Caki2 (cell line): ENCODE data around the gene MAPK11. TPM values are rescaled to one million over a fixed set of nuclear protein-coding genes. Genes with fewer than 3 reads are reported as not detected.
A peak's percentile ranks its signal among the peaks of the same experiment; 100 is the strongest.

Source experiments
- DNase-seq: peaks from one replicate; pipeline ENCODE4 v3.0.0-alpha.2; 2015; ENCODE audit warnings: low read depth
- in situ Hi-C: cut with HindIII; loops from 2 replicates; pipeline ENCODE4 v1.10.0; 2016; ENCODE audit warnings: low sequenced_read_pairs, low pct_unique_long_range_greater_than_20kb, mixed read lengths
- total RNA-seq: library from RNA; depleted of rRNA; stranded (reverse); fragments of >200 nt; shearing (Covaris generic); gene quantifications from 2 replicates; pipeline ENCODE4 v1.2.3, GENCODE V29; 2014; ENCODE audit warnings: low replicate concordance; rRNA removed

Gene MAPK11
- total RNA-seq, 1 experiment from 2014 or later = 48.8 TPM

DNA sequence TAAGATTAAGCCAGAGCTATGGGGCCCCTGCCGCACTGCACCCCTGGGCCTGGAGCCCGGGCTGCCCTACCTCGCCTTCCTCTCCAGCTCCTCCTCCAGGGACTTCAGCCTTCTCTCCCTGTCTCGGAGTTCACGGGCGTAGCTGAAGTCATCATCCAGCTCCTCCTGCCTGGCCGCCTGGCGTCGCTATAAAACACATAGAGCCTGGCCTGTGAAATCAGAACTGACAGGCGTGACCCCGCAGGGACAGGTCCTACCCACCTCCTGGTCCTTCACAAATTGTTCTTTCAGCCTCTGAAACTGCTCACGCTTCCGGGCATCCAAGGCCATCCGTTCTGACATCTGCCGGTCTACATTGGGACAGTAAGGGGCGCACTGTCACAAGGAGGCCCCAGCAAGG lies 46.1 kb downstream of the MAPK11 start:
- no peak for DNase-seq
- in situ Hi-C loops = no loop called here

DNA sequence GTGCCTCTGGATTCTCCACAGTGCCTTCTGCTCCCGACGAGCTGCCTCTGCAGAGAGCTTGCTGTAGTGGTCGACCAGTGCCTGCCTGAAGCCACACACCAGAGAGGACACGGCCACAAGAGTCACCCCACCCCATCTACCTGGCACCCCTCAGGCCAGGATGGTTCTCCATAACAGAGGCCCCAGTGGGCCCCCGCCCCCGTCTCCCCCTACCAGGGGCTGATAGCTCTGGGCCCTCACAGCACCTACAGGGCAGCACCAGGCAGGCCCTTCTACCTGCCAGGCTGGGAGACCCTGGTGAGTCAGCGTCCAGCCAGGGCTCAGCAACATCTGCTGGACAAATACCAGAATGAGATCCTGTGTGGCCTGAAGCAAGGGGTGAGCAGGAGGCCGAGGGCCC lies 47.7 kb downstream of the MAPK11 start:
- no peak for DNase-seq
- in situ Hi-C loops = no loop called here

DNA sequence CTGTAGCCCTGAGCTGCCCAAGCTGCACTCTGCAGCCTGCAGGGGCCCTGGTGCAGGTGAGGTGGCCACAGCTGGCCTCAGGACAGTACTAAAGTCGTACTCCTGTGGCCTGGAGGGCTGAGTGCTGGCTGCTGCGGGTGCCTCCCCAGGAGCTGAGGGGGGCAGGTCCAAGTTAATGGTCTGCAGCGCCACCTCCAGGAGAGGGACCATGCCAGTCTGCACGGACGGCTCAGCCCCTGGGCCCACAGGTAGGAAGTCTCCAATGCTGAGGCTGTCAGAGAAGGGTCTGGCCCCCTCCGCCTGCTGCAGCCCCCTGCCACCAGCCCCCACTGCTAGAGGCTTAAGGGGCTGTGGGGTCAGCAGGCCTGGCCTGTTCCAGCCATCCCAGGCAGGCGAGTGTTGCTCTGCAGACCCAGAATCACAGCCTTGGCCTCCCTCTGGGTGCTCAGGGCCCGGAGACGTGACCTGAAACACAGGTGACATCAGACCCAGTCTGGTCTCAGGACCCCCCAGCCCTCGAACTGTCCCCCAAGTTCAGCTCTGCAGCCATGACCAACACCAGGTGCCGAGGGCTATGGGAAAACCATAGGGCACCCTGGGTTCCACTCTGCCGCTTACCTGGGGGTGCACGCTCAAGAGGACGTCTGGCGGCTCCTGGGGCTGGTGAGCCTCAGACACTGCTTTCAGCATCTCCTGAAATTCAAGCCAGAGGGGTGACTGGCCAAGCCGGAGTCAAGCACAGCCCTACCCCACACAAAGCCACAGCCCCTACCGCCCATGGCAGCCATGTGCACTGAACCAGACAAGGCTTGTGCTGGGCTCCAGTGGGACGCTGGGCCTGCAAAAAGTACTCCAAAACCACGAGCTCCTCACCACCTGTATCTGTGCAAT lies 48.5 kb downstream of the MAPK11 start:
- DNase-seq = no peak
- in situ Hi-C loops = no loop called here

DNA sequence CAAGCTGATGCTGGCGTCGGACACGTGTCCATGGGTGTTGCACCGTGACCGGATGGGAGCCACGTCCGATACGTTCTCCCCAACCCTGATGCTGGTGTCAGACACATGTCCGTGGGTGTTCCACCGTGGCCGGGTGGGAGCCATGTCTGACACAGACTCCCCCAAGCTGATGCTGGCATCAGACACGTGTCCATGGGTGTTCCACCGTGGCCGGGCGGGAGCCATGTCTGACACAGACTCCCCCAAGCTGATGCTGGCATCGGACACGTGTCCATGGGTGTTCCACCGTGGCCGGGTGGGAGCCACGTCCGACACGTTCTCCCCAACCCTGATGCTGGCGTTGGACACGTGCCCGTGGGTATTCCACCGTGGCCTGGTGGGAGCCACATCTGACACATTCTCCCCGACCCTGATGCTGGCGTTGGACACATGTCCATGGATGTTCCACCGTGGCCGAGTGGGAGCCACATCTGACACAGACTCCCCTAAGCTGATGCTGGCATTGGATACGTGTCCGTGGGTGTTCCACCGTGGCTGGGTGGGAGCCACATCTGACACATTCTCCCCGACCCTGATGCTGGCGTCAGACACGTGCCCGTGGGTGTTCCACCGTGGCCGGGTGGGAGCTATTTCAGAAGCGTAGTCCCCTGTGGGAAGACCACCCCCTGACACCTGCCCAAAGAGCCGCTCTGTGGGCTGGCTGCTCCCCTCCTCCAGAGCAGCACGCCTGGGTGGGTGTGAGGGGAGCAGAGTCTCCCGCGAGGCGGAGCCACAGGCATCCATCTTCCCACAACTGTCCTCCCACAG lies 49.4 kb downstream of the MAPK11 start:
- in situ Hi-C loops = no loop called here
- no peak for DNase-seq

DNA sequence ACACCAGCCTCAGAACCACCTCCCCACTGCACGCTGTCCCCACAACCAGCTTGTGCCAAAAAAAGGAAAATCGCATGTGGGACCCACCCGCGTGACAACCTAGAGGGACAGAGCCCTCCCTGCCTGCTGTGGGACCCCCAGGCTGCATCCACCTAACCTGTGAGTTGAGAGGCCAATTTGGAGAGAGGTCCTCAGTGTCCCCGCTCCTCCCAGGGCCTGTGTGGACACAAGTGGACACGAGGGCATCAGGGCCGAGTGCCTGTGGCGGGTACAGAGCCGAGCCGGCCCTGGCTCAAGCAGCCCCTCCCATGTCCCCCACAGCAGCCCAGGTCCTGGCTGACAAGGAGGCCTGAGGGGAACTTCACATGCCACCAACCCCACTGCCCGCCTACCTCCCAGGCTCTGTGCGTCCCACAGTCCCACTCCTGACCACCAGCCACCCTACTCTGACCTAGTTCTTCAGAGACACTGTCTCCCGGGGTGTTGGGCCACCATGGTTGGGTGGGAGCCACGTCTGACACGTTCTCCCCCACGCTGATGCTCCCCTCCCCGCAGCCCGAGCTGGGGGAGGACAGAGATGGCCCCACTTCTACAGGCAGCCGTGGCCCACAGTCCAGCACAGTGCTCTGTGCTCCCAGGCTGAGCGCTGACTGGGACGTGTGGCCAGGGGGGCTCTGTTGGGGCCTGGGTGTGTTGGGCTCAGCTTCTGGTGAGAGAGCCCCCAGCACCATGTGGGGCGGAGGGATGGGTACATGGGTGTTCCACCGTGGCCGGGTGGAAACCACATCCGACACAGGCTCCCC lies 50.2 kb downstream of the MAPK11 start:
- no peak for DNase-seq
- in situ Hi-C loops = no loop called here

DNA sequence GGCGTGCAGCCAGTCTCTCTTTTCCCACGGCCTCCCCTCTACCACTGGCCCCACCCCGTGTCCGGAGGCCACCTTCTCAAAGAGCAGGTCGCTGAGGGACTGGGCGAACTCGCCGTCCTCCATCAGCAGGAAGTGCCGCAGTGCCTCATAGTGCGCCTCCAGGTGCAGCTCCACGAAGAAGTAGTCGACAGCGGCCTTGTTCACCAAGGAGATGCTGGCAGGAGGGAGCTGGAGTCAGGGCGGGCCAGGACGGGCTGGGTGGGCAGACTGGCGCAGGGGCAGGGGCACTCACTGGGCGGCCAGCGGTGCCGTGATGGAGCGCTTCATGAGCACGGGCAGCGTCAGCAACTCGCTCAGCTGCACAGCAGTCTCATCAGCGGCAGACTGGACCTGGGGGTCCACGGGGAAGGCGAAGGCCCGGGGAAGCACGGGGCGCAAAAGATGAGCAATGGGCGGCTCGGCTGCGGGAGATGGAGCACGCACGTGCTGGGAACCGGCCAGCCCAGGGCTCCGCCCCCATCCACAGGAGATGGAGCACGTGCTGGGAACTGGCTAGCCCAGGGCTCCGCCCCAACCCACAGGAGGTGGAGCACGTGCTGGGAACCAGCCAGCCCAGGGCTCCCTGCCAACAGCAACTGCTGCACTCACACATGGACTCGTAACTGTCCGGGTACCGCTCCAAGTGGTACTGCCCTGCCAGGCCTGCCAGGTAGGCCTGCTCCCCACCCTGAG lies 51.0 kb downstream of the MAPK11 start:
- in situ Hi-C loops = no loop called here
- peak; percentile 57 for DNase-seq

DNA sequence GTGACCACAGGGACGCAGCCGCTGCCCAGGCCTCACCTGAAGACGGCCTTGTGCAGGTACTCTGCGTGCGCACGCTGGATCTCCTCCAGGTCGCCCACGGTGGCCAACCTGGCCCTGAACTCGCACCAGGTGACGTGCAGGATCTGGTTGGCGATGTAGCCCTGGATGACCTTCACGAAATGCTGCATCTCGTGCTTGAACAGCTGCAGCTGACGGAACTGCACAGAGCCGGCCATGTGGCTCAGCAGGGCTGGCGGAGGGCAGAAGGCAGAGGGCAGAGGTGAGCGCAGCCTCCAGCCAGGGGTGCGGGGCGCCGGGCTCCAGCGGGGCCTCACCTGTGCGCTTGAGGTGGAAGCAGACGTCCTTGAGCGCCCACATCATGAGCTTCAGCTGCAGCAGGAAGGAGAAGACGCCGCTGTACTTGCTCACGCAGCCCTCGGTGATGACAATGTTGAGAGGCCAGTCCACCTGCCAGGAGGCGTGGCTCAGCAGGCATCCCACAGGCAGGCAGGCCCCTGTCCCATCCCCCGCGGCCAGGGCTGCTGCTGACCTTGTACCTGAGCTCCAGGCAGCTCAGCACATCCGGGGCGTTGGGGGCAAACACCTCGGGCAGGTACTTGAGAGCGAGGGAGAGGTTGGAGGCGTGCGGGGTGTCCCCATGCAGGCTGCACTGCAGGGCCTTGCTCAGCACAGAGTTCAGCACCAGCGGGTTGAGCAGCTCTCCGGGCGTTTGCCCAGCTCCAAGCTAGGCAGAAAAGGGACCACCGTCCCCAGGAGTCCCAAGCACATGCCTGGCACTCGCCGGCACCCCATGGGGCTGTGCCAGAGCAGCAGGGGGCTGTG lies 51.8 kb downstream of the MAPK11 start:
- no peak for DNase-seq
- in situ Hi-C loops = no loop called here

DNA sequence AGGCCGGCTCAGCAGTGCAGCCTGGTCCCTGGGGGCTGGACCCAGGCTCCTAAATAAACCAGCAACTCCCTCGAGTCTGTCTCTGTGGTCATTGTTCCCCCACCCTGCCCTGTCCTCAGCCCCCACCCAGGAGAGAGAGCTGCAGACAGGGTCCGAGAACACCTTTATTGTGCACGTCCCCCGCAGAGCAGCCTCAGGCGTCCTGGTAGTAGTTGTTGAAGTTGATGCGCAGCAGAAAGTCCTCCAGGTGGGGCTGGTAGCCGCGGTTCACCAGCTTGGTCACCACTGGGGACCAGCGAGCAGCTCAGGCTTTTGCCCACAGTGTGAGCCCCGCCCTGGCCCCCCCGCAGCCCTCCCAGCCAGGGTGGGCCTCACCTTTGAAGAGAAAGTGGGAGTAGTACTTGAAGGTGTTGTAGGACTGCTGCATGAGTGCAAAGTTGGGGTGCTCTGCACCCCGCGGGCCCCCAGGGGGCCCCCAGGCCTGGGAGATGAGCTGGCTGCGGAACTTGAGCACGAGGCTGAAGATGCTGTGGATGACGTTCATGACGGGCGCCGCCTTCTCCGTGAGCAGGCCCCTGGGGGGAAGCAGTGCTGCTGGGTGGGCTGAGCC lies 52.5 kb downstream of the MAPK11 start:
- in situ Hi-C loops = no loop called here
- DNase-seq = no peak

DNA sequence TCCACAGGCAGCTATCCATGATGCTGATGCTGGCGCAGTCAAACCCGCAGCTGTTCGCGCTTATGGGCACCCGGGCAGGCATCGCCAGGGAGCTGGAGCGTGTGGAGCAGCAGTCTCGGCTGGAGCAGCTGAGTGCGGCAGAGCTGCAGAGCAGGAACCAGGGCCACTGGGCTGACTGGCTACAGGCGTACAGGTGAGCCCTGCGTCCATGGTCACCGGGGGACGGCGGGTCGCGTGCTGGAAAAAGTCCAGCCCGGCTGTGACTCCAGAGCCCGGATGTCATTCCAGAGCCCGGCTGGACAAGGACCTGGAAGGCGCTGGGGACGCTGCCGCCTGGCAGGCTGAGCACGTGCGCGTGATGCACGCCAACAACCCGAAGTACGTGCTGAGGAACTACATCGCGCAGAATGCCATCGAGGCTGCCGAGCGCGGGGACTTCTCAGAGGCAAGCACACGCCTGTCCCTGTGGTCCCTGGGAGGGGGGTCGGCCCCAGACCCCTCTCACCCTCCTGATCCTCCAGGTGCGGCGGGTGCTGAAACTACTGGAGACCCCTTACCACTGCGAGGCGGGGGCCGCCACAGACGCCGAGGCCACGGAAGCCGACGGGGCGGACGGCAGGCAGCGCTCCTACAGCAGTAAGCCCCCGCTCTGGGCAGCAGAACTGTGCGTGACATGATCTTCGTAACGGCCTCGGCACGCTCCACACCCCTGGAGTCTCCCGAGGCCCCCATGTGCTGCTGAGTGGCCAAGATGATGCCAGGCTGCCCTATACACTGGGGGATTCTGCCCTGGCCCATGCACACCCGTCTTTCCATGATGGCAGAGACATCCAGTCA lies 53.3 kb downstream of the MAPK11 start:
- DNase-seq = no peak
- in situ Hi-C loops = no loop called here

DNA sequence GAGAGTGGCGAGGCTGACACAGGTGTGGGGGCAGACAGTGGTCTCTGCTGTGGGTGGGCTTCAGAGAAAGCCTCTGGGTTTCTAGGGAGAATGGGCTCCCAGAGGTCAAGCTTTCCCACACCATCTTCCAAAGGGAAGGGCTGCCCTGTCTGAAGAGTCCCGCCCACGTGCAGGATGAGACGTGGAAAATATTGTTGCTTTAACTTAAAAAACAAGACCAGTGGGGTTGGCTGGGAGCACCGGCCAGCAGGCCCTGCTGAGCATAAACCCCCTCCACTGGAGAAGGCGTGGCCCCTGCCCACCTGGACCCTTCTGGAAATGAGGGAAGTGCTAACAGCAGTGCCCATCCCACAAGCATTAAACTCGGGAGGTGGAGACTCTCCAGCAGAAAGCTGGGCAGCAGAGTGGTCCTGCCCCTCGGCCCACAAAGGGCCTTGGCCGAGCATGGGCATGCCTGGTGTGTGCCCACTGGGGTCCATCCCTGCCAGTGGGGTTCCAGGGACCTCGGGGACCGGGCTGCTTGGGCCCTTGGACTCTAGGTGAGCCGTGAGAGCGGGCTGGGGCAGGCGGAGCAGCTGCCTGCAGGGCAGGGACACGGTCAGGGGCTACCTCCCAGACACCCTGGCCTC lies 54.0 kb downstream of the MAPK11 start:
- in situ Hi-C loops = no loop called here
- no peak for DNase-seq

DNA sequence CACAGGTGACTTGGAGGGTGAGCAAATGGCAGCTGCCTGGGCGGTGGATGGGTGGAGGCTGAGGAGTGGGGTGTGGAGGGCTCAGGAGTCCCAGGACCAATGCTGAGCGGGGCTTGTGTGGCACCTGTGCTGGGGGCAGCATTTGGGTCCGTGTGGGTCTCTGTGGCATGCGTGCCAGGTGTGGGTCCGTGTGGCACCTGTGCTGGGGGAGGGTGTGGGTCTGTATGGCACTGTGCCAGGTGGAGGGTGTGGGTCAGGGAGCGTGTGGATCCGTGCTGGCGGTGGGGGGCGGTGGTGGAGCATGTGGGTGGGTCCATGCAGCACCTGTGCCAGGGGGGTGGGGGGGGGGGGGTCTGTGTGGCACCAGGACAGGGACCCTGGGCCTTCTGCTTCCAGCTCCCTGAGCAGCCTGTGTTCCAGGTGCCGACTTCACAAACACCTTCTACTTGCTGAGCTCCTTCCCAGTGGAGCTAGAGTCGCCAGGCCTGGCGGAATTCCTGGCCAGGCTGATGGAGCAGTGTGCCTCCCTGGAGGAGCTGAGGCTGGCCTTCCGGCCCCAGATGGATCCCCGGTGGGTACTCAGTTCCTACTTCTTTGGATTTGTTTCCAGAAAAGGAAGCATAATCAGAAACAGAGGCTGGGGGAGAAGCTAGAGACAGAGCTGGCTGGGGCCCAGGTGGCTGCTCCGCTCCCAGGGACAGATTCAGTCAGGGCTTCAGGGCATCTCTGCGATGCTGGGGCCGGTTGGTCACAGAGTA lies 54.7 kb downstream of the MAPK11 start:
- in situ Hi-C loops = no loop called here
- DNase-seq = no peak

Other genes starting within 250 kb of the MAPK11 start
- gene TTLL8, start 212.1 kb downstream of the MAPK11 start, total RNA-seq = not detected in 2 replicates
- not detected in 2 replicates for gene MLC1, start 185.0 kb downstream of the MAPK11 start, total RNA-seq
- not detected in 2 replicates for gene MOV10L1, start 180.4 kb downstream of the MAPK11 start, total RNA-seq
- gene PANX2, start 99.6 kb downstream of the MAPK11 start, total RNA-seq = 18.0 and 19.5 TPM in 2 replicates
- 82.4 and 89.0 TPM in 2 replicates for gene TRABD, start 84.5 kb downstream of the MAPK11 start, total RNA-seq
- 54.0 and 61.6 TPM in 2 replicates for gene SELENOO, start 69.4 kb downstream of the MAPK11 start, total RNA-seq
- 18.0 and 34.5 TPM in 2 replicates for gene TUBGCP6, start 25.4 kb downstream of the MAPK11 start, total RNA-seq
- gene HDAC10, start 19.1 kb downstream of the MAPK11 start, total RNA-seq = 18.9 and 34.0 TPM in 2 replicates
- 142 and 149 TPM in 2 replicates for gene MAPK12, start 8.7 kb downstream of the MAPK11 start, total RNA-seq
- gene PLXNB2, start 37.3 kb upstream of the MAPK11 start, total RNA-seq = 300 and 353 TPM in 2 replicates
- 7.8 and 24.4 TPM in 2 replicates for gene DENND6B, start 56.6 kb upstream of the MAPK11 start, total RNA-seq
- 51.5 and 72.7 TPM in 2 replicates for gene PPP6R2, start 72.9 kb upstream of the MAPK11 start, total RNA-seq
- 74.3 and 84.8 TPM in 2 replicates for gene SBF1, start 204.7 kb upstream of the MAPK11 start, total RNA-seq
- gene ADM2, start 211.2 kb upstream of the MAPK11 start, total RNA-seq = 4.6 and 5.0 TPM in 2 replicates
- gene MIOX, start 216.5 kb upstream of the MAPK11 start, total RNA-seq = 1.9 TPM in 1 of 2 replicates, not detected in the other
- 112 and 117 TPM in 2 replicates for gene LMF2, start 237.3 kb upstream of the MAPK11 start, total RNA-seq
- 133 and 152 TPM in 2 replicates for gene NCAPH2, start 237.8 kb upstream of the MAPK11 start, total RNA-seq